GM19025 (cell line): ENCODE data around the gene OSBPL6.
"Not testable (repeated sequence)": the region's sequence is repeated elsewhere in the genome, so short reads cannot be mapped to it uniquely, and the experiment has no call there.

Source experiments
- ATAC-seq: cut with Tn5 transposase; IDR thresholded peaks from one replicate; pipeline ENCODE4 v1.9.1; 2021; ENCODE audit warnings: mild to moderate bottlenecking, low read depth, moderate library complexity; ENCODE audit not compliant: unreplicated experiment

OSBPL6 gene

DNA sequence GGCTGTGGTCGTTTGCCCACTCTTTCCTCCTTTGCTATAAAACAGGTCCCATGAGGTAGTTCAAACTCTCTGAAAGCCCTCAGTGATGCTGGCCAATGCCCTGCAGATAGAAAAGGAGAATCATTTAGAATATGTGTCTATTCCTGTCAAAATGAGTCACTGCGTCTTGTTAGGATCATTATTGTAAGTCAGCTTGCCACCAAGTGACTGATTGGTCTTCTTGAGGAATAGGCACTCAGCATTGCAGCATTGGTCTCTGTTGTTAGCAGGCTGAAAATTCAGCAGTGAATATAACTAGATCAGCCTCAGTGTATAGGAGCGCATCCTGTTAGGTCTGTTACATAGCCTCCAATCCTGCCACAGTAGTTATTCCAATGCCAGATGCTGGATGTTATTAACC, 227.8 kb downstream of the OSBPL6 start:
- ATAC-seq, result no peak

DNA sequence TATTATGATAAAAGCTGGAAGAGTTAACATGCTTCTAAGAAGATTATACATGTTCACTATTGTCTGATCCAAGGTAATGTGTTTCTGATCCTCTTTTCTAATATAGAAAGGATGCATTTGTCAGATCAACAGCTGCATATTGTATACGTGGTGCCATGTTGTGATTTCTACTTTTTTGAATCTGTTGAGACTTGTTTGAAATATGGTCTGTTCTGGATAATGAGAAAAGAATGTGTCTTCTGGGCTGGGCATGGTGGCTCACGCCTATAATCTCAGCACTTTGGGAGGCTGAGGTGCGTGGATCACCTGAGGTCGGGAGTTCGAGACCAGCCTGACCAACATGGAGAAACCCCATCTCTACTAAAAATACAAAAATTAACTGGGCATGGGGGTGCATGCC, 229.4 kb downstream of the OSBPL6 start:
- ATAC-seq, result not testable (repeated sequence)

DNA sequence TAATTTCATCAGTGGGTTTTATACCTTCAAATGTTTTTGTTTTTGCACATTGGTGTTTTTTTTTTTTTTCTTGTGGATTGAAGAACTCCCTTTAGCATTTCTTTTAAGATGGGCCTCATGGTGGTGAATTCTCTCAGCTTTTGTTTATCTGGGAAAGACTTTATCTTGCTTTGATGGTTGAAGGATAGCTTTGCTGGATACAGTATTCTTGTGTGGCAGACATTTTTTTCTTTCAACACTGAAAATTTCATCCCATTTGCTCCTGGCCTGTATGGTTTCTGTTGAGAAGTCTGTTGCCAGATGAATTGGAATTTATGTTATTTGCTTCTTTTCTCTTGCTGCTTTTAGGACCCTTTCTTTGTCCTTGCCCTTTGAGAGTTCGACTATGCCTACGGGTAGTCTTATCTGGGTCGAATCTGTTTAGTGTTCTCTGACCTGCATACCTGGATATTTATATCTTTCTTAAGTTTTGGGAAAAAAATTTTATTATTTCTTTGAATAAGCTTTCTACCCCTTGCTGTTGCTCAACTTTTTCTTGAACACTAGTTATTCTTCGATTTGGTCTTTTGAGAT, 231.0 kb downstream of the OSBPL6 start:
- ATAC-seq, result no peak

DNA sequence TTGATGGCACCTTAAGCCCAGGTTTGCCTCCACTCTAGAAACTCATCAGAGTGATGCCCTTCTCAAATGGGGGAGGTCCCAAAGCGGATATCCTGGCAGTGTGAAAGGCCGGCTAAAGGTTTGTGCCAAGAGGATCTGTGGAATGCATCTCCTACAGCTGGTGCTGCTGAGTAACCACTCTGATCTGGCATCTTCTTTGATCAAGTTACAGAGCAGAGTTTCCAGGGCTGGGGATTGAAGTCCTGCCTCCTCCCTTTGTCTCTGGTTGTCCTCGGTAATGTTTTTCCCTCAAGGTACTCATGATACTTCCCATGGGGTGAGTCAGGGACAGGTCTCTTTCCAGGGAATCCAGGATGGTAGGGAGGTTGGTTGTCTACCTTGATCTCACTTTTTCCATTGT, 232.1 kb downstream of the OSBPL6 start:
- no peak for ATAC-seq

DNA sequence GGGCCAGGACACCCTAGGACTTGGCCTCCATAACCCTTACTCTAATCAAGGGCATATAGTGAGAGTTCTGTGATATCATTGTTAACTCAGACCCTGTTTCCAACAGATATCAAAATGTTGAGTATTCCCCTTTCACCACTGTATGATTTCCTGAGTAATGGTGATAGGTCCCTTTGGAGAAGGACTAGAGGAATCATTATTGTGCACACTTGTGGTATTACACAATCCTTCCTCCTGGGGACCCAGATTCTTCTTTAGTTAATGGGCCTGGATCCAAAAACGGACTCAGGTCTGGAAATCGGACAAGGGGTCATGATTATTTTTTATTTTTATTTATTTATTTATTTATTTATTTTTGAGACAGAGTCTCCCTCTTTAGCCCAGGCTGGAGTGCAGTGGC, 233.1 kb downstream of the OSBPL6 start:
- ATAC-seq, result no peak

DNA sequence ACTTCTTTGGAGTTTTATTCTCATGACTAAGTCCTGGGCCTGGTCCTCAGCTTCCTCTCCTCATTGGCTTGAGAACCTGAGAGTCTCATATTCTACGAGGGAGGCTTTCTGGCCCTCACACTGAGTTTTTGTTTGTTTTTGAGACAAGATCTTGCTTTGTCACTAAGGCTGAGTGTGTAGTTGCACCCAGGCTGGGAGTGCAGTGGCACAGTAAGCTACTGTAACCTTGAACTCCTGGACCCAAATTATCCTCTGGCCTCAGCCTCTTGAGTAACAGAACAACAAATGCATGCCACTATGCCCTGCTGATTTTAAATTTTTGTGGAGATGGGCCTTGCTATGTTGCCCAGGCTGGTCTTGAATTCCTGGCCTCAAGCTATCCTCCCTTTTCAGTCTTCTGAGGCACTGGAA, 234.1 kb downstream of the OSBPL6 start:
- ATAC-seq, result no peak

DNA sequence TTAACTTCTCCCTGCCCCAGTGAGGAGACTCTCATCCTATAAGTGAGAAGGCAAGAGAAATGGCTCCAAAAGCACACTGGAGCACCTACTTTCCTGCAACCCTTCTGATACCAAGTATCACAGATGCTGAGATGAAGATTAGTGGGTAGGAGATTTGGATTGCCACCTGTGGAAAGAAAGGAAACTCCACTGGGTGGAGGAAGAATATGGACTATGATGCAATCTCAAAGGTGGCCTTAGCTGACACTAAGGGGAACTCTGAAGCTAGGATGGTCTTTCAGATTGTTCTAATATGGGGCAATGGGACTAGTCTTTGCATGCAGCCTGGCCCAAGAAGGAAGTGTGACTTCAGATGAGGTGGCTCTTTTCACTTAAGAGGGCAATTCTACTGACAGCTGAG, 235.0 kb downstream of the OSBPL6 start:
- ATAC-seq, result no peak

DNA sequence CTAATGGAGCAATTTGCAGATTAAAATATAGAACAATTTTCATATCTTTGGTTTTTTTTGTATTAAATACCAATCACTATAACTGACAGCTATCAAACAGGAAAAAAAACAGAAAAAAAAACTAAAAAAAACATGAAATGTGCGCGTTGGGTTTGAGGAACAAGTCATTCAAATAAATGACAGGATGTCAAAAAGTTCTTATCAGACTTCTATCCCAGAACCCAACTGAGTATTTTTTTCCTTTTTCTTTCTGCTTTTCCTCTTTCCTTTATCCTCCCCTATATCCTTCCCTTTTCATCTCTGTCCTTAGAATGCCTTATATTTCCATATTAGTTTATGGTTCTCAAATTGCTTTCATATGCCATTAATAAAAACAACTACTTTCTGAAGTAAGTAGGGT, 242.3 kb downstream of the OSBPL6 start:
- no peak for ATAC-seq

DNA sequence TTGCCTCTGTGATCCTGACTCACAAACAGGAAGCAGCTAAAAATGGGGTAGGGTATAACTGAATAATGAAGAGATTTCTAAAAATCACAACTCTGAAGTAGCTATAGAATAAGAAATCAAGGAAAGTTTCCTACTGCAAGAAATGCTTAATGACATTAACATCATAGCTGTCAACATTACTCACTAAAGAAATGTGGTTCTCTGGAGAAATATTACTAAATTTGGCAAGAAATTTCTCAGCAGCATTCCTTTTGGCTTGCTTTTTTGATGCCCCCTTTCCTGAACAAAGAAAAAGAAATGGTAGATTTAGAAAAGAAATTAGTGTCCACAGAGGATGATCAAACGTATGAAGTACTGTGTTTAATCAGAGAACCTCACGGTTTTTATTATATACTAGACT, 247.1 kb downstream of the OSBPL6 start:
- no peak for ATAC-seq

DNA sequence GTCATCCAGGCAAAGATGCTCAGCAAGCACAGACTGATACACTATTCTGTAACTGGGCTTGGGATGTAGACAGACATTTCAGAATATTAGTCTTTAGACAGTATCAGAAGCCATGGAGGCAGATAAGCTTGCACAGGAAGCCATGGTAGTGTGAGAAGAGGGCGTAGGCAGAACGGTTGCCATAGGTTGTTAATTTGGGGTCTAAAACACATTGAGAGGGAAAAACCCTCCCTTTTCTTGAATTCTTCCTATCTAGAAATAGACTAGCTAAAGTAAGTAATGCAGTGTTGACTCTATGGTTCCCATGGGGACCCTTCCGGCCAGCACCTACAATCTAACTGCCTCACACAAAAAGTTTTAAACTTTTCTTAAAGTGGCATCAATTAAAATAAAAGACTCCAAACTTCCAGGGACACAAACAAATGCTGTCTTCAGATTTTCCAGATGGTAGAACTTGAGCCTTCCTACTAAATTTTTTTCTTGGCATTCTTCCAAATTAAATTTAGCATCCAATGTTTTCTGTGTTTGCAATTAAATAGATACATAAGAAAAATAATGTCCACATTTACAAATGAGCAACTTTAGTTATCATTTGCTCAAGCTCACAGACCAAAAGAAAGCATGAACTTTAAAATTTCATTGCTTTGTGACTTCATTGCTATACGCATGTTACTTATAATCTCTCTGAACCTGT, 254.8 kb downstream of the OSBPL6 start:
- ATAC-seq, result no peak

DNA sequence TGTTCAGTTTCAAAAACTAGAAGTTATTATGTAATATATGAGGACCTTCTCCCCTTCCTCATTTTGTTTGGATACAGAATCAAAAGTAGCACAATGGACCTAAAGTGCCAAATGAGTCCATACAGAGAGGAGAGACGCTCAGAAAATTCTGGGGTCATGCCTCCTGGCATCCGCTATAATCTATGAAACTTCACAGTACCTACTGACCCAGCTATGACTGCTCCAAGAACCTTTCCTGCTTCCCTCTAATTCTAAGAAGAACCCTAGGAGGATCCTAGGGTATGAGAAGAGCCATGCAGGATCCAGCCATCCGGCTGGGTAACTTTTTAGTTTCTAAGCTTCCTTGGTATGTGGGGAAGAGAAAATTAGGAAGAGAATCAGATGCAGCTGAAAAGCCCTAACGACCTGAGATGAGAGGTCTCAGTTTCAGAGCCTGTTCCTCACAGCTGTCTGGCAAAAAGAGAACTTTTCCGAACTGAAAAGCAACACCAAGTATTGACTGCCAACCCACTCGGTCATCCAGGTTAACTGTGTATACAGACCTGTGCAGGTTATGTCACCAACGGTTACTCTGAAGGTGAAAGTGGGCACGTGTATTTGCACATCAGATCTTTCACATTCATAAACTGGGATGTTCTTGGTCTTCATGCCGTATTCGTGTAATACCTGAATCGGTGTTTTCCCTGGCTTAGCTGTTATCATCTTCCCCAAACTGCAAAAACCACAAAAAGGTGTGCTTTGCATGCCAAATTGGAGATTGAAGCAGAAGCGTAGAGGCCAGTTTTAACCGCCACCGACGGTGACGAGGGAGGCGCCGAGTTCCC, 255.6 kb downstream of the OSBPL6 start:
- ATAC-seq, result peak; percentile 0

DNA sequence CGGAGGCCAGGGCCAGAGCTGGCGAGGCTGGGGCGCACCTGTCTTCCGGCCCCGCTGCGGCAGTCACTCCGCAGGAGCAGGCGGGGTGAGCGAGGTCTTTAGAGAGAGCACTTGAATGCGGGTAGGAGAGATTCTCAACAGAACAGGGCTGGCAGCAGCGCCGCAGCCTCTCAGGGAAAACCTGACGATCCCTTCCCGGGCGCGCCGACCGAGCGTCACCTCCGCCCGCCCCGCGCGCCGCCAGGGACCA, 256.1 kb downstream of the OSBPL6 start:
- ATAC-seq, result peak; percentile 32

DNA sequence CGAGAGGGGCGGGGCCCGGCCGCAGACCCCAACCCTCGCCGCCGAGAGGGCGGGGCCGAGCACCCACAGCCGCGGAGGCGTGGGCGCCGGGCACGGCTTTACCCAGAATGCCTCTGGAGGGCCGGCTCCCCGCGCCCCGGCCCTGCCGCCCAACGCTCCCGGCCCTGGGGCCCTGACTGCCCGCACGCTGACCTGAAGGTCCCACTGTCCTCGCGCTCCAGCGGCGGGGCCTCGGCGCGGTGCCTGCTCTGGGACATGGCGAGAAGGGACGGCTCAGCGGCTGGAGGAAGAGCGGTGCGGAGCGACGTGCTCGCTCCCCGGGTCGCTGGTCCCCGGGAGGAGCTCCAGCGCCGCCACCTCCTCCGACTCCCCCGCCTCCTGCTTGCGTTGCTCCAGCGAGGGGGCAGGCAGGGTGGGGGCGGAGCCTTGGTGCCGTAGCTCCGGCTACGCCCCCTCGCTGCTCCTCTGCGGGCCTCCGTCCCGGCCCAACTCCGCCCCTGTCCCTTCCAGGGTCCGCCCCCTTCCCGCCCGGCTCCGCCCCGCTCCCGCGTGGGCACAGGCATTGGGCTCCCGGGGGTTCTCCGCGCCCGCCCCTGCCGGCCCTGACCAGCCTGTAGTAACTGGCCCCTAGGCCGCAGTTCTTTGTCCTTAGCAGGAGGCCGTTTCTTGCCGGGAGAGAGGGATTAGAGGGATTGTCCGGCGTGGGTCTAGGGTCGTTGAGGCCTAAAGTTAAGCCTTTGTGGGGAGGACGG, 256.6 kb downstream of the OSBPL6 start, which contains the start of the genes PJVK and PRKRA:
Gene PJVK (plus strand): TSS at position 605 of the 752 bp plus-strand sequence. CDS start 2,032 bp downstream, outside the sequence.
Gene PRKRA (minus strand): TSS at position 402 of the 752 bp plus-strand sequence. CDS start 145 bp downstream, at position 257.
- ATAC-seq, result peak; percentile 87

DNA sequence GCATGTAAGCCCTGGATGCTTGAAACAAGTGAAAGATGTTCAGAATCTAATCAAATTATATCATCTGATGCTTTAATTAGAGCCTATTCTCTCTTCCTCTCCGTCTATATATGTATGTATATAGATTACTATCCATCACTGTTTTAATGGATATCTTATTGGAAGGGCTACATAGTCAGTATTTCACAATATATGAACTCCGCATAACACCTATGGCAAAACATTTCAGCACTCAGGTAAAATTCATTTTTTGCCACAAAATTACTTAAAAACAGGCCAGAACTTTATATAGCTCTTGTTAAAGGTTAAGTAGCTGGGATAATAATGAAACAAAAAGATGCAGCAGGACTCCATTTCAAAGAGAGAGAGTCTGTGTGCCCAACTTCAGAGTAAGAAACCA, 258.0 kb downstream of the OSBPL6 start:
- ATAC-seq, result no peak
